ENCODE measurements around the gene FDXR. TPM values are rescaled to one million over a fixed set of nuclear protein-coding genes. Genes with fewer than 3 reads are reported as not detected.

The FDXR gene
- polyA plus RNA-seq, 4 donors, result 4.1 to 11.6 (median 9.2) TPM

GRCh38 chr17:74860229-74860871 lies 12.4 kb downstream of the FDXR start:
- no peak for DNase-seq (ENCODE audit: low read depth in 4 of 4, low spot score in 2 of 4)

DNA sequence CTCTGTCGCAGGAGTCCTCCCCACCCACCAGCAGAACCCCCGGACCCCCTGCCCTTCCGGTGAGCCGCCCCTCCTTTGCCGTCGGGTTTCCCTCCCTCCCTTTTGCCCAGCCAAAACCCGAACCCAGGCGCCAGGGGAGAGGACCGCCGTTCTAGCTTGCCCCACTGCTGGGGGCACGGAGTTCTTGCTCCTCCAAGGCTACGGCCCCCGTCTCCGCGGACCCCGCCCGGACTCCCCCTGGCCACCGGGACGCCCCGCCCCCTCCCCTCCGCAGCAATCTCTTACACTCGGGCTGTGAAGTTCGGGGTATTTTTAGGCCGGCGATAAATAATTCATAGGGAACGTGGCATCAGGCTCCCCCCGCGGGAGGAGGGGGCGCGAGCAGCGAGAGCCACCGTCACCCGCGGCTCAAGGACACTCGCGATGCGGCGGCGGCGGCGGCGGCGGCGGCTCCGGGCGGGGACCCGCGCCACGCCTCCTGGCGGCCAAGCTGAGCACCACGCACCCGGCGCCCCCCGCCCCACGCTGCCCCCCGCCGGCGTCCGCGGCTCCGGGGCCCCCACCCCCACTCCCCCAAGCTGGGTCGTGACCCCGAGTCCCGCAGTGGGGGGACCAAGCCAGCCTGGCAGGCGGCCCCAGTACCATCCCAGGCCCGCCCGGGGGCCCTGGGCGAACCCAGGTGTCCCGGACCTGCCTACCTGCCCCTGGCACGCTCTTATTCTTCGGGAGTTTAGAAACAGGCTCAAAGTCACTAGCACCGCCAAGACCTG lies 13.2 kb downstream of the FDXR start, which contains the start of gene GRIN2C:
Gene GRIN2C, minus strand, starts transcription at position 427 of the 770 bp plus-strand sequence. CDS start 4,793 bp downstream, outside the sequence.
- DNase-seq (ENCODE audit: low read depth in 4 of 4, low spot score in 2 of 4), result no peak

- DNase-seq (ENCODE audit: low read depth in 4 of 4, low spot score in 2 of 4), result no peak
These were observed 13.9 kb downstream of the FDXR start for GRCh38 chr17:74858672-74859458.

- no peak for DNase-seq (ENCODE audit: low read depth in 4 of 4, low spot score in 2 of 4)
These were observed 15.6 kb downstream of the FDXR start for GRCh38 chr17:74857191-74857590.

DNA sequence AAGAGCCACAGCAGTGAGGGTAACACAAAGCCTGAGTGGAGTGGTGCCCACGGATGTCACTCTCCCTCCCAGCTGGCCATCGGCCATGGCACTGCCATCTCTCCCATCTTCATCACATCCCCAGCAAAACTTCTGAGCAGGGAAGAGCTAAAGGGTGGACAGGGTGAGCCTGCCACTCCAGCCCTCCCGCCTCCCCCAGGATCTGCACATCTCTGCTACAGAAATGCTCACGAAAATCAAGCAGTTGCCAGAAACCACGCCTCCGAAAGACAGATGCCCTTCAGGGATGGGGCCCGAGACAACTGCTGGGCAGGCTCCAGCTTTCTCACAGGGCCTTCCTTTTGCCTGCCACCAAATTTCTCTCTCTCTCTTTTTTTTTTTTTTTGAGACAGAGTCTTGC lies 16.7 kb downstream of the FDXR start:
- no peak for DNase-seq (ENCODE audit: low read depth in 4 of 4, low spot score in 2 of 4)

DNA sequence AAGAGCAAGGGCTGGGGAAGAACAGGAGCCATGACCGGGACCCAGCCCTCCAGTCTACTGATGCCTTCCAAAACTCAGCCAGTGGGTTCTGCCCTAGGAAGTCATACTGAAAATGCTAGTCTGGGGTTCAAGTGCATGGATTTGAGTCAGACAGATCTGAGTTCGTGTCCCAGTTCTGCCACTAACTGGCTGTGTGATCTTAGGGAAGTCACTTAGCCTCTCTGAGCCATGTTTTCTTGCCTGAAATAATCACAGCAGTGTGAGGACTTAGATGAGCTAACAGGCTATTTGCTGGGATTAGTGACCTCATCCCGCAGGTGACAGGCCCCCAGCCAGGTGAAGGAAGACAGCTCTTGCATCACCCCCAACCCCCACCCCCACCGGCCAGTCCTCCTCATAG lies 17.5 kb downstream of the FDXR start:
- no peak for DNase-seq (ENCODE audit: low read depth in 4 of 4, low spot score in 2 of 4)

- no peak for DNase-seq (ENCODE audit: low read depth in 4 of 4, low spot score in 2 of 4)
These were observed 18.0 kb downstream of the FDXR start for GRCh38 chr17:74854792-74855191.

GRCh38 chr17:74853669-74854068 lies 19.1 kb downstream of the FDXR start:
- no peak for DNase-seq (ENCODE audit: low read depth in 4 of 4, low spot score in 2 of 4)

- DNase-seq (ENCODE audit: low read depth in 4 of 4, low spot score in 2 of 4), result no peak
These were observed 19.8 kb downstream of the FDXR start for GRCh38 chr17:74853048-74853397.

DNA sequence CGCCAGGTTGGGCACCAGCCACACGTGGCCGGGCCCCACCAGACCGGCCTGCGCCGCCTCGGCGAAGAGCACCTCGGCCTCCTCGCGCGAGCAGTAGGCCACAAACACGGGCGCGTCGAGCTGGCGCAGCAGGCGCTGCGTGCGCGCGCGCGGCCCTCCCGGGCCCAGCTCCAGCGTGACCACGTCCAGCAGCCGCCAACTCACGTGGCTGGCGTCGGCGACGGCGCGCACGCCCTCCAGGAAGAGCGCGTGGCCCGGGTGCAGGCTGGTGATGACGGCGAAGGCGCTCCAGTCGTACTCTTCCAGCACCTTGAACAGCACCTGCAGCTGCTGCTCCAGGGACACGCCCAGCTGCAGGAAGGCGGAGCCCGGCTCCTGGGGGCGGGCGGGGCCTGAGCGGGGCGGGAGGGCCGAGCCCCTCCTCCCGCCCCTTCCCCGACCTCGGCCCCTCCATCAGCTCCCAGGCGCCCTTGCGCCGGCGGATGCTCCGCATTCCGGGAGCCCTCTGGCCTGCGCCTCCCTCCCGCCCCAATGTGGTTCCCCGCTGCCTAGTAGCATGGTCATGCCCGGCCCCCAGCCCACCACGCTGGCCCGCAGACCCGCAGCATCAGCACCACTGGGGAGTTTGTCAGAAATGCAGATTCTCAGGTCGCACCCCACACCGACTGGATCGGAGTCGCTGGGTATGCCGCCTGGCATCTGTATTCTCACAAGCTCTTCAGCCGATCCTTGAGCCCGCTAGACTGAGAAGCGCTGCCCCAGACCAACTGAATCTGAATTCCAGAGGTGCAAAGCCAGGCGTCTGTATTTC lies 20.4 kb downstream of the FDXR start:
- DNase-seq (ENCODE audit: low read depth in 4 of 4, low spot score in 2 of 4), result no peak

- DNase-seq (ENCODE audit: low read depth in 4 of 4, low spot score in 2 of 4), result no peak
These were observed 21.1 kb downstream of the FDXR start for GRCh38 chr17:74851612-74852236.

GRCh38 chr17:74850914-74851313 lies 21.9 kb downstream of the FDXR start:
- DNase-seq (ENCODE audit: low read depth in 4 of 4, low spot score in 2 of 4), result no peak

GRCh38 chr17:74850310-74850709 lies 22.5 kb downstream of the FDXR start:
- DNase-seq (ENCODE audit: low read depth in 4 of 4, low spot score in 2 of 4), result no peak

DNA sequence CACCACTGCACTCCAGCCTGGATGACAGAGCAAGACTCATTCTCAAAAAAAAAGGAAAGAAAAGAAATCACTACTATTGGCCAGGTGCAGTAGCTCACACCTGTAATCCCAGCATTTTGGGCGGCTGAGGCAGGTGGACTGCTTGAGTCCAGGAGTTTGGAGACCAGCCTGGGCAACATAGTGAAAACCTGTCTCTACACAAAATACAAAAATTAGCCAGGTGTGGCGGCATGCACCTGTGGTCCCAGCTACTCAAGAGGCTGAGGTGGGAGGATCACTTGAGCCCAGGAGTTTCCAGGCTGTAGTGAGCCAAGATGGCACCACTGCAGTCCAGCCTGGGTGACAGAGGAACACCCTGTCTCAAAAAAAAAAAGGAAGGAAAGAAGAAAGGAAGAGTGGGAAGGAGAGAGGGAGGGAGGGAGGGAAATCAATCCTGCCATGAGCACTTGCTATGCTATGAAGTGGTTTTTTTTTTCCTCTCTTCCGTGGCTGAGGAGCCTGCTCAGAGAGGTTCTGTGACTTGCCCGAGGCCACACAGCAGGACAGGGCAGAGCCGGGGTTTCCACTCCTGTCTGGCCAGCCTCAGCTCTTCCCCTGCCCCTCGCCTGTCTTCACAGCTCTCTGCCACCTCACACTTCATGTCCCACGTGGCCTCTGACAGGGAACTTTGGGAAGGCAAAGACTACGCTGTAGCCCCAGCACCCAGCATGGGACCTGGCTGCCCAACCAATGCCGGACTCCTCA lies 24.0 kb downstream of the FDXR start:
- DNase-seq (ENCODE audit: low read depth in 4 of 4, low spot score in 2 of 4), result no peak

GRCh38 chr17:74846621-74847020 lies 26.2 kb downstream of the FDXR start:
- DNase-seq (ENCODE audit: low read depth in 4 of 4, low spot score in 2 of 4), result no peak

DNA sequence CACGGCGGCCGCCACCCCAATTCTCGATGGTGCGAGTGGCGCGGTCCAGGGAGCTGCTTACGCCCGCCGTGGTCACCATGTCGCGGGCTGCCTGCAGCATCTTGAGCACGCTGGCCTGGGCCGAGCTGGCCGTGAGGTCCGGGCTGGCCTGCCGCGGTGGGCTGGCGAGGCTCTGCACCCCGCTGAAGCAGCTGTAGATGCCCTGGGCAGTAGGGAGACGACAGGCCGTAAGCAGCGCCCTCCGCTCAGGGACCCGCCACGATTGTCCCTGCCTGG lies 29.5 kb downstream of the FDXR start:
- no peak for DNase-seq (ENCODE audit: low read depth in 4 of 4, low spot score in 2 of 4)

DNA sequence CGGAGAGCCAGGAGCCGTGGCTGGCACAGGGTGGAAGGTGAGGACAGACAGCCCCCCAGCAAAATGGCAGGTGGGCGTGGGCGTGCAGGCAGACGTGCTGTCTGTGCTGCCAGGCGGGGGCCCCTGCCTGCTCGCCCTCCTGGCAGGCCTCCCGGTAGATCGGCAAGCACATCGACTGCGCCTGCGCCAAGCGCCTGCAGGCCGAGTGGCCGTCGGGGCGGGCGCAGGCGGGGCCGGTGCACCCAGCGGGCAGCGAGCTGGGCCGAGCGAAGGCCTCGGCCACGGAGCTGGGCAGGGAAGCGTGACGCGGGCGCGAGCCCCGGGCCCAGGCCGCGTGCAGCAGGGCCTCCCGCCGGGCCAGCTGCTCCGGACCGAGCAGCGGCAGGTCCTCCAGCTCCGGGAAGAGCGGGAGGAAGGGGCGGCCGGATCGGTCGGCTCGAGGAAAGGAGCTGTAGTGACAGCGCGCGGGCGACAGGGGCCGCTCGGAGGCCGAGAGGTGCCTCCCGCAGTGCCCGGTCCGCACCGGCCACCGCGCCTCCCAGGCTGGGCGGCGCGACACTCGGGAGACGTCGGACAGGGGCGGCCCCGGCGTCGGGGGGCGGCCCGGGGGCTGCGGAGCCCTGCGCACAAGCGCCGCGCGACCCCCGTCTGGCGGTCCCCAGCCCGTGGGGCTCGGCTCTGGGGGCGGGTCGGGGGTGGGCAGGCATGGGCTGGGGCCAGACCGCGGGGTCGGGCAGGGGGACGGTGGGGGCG lies 30.0 kb downstream of the FDXR start:
- no peak for DNase-seq (ENCODE audit: low read depth in 4 of 4, low spot score in 2 of 4)

GRCh38 chr17:74842146-74842598 lies 30.6 kb downstream of the FDXR start:
- no peak for DNase-seq (ENCODE audit: low read depth in 4 of 4, low spot score in 2 of 4)

All from left renal cortex interstitium (tissue), 4 donors.